AML-193 (cell line): Measurements from ENCODE around the gene ERLEC1.
"Not testable (repeated sequence)": the region's sequence is repeated elsewhere in the genome, so short reads cannot be mapped to it uniquely, and the experiment has no call there.

ENCODE experiments used
- DNase-seq, 2 experiments: peaks; one replicate each; lab custom pipeline; 2025; lab: John Stamatoyannopoulos, UW

The ERLEC1 gene

DNA sequence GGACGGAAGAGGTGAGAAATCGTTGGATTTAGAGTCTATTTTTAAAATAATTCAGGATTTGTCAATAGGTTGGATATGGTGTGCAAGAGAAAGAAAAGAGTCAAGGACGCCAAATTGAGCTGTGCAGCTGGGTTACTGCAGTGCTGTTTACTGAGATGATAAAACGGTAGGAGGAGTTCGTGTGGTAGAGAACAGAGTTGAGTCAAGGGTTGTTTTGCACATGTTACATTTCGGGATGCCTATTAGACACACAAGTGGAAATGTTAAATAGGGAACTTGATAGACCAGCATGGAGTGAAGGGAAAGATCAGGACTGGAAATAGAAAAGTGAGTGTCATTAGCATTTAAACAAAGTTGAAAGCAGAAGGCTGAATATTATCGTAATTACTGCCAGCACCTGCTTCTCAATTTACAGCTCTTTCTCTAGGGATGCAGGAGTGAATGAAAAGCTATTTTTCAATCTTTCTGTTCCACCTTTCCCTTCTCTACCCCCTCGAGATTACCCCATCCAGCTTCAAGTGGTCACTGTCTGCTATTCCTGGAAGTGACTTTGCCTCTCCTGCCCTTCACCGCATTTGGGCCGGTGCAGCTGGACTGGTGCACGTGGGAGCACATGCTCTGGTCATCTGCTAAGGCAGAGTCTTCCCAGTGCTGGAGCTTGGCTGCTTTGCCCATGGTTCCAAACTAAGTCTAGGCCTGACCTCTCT lies 42.6 kb downstream of the ERLEC1 start:
- DNase-seq: no peak

DNA sequence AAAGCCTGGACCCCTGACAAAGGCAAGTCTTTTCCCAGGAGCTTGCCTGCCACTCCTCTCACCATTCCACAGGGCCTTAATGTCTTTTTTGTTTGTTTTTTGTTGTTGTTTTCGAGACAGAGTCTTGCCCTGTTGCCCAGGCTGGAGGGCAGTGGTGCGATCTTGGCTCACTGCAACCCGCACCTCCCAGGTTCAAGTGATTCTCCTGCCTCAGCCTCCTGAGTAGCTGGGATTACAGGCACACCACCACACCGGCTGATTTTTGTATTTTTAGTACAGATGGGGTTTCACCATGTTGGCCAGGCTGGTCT lies 43.1 kb downstream of the ERLEC1 start:
- not testable (repeated sequence) for DNase-seq

- DNase-seq: no peak
These were observed 53.7 kb downstream of the ERLEC1 start for GRCh38 chr2:53840580-53840979.

DNA sequence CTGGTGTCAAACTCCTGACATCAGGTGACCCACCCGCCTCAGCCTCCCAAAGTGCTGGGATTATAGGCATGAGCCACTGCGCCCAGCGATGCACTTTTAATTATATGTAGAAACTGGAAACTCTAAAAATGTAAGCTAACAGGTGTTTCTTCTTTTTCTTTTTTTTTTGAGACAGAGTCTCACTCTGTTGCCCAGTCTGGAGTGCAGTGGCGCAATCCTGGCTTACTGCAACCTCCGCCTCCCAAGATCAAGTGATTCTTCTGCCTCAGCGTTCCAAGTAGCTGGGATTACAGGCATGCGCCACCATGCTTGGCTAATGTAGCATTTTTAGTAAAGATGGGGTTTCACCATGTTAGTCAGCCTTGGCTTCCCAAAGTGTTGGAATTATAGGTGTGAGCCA lies 54.8 kb downstream of the ERLEC1 start:
- DNase-seq: not testable (repeated sequence)

GRCh38 chr2:53842891-53843290 lies 56.0 kb downstream of the ERLEC1 start:
- no peak for DNase-seq

DNA sequence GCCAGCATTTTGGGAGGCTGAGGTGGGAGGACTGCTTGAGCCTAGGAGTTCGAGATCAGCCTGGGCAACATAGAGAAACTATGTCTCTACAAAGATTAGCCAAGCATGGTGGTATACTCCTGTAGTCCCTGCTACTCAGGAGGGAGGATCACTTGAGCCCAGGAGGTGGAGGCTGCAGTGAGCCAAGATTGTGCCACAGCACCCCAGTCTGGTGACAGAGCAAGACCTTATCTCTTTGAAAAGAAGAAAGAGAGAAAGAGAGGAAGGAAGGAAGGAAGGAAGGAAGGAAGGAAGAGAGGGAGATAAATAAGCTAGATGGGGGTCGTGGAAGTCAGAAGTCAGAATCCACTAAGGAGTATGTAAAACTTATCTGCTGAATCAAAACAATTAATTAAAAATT lies 56.8 kb downstream of the ERLEC1 start:
- DNase-seq: no peak

DNA sequence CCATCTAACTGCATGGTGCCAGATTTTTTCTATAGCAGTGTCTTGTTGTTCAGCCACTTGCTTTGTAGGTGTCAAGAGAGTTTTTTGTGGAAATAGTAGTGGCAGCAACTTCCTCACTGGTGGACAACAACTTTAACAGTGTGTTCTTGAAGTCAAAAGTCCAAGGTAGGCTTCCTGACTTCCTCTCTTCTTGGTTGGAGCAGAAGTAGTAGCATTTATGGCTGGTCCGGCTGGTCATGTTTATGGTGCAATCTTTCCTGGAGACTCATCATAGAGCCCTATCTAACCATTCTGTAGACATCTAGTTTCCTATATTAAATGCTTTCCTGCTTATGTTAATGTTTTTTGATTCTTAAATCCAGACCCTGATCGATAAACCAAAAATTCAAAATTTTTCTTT lies 61.2 kb downstream of the ERLEC1 start:
- peak; percentile 17 to 28 for DNase-seq

DNA sequence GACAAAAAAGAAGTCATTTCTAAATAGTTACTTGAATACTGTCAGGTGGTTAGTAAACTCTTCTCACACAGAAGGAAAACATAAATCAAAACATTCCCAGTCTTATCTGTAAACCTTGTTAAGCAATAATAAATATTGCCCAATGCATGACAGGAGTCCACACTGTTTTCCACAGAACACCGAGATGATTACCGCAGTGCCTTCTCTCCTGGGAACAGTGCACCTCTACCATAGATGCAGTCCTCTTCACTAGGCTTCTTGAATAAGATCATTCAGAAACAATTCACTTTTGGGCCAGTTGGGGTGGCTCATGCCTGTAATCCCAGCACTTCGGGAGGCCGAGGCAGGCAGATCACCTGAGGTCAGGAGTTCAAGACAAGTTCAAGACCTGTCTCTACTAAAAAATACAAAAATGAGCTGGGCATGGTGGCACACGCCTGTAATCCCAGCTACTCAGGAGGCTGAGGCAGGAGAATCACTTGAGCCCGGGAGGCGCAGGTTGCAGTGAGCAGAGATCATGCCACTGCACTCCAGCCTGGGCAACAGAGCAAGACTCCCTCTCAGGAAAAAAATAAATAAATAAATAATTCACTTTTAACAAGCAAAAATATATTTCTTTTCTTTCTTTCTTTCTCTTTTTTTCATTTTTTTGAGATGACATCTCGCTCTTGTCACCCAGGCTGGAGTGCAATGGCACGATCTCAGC lies 64.4 kb downstream of the ERLEC1 start:
- DNase-seq: not testable (repeated sequence)

GRCh38 chr2:53852532-53852931 lies 65.7 kb downstream of the ERLEC1 start:
- DNase-seq: no peak

DNA sequence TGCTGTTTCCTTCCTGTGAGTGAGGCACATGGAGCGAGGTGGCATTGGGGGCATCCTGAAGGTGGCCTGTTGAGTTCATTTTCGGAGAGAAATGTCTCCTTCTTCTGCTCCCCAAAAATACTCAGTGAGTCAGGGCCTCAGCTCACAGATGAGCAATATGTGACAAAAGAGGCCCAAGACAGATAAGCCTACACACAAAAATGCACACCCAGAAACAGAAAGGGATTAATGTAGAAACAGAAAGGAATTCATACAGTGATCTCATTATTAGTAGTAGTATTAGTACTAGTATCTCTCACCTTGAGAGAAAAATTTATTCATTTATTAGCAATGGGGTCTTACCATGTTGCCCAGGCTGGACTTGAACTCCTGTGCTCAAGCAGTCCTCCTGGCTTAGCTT lies 67.8 kb downstream of the ERLEC1 start:
- DNase-seq: no peak

GRCh38 chr2:53856272-53856671 lies 69.4 kb downstream of the ERLEC1 start:
- no peak for DNase-seq

DNA sequence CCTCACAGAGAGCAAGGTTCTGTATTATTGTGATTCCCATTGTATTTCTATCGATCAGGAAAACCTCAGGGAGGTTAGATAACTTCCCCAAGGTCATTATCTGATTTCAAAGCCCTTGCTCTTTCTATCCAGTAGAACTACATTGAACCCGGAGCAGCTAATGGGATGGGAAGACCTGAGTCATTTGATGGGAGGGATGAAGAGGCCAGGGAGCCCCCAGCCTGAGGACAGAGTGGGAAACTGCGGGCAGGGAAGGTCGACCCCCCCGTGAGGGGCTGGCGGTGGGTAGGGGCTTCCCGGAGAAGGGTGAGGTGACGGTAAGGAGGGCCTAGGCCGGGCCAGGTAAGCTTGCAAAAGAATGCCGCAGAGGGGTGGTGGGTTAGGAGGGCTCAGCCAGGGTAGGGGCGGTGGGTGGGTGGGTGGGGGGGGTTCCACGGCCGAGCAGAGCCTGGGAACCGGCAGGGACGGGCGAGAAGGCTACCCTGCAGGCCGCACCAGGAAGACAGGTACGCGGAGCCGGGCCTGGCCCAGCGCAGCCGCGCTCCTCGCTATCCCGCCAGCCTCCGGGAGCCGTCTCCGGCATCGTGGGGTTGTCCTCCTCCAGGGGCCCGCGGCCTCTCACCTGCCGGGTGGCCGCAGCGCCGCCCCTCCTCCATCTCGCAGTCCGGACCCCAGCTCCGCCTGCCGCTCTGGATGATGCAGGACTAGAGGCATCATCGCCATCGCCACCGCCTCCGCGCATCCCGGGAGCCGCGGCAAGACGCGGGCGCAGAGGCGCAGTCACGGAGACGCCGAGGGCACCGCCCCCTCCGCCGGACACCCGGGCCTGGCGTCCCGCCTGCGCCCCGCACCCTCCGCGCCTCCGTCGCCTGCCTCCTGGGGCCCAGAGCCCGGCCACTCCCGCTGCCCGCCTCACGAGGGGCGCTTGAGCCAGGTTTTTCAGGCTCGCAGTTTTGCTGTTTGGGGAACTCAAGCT lies 72.7 kb downstream of the ERLEC1 start, which contains the start of gene GPR75:
TSS of gene GPR75 (minus strand) at position 762 of the 976 bp plus-strand sequence. CDS start 5,211 bp downstream, outside the sequence.
- no peak for DNase-seq

GRCh38 chr2:53861824-53862223 lies 75.0 kb downstream of the ERLEC1 start:
- DNase-seq: no peak

DNA sequence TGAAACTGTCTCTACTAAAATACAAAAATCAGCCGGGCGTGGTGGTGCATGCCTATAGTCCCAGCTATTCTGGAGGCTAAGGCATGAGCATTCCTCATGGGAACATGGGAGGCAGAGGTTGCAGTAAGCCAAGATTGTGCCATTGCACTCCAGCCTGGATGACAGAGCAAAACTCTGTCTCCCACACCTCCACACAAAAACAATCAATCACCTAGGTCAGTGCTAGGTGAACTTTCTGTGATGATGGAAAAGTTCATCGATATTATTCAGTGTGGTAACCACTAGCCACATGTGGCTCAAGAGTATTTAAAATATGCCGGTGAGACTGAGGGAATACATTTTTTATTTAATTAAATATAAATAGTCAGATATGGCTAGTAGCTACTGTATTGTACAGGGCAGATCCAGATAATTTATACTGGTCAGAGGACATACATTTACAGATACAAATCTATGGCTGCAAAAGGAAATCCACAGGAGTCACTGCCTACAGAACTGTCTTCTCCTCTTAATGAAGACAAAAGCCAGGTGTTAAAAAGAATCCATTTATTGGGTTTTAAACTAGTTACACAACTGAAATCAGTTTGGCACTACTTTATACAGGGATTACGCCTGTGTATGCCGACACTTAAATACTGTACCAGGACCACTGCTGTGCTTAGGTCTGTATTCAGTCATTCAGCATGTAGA lies 76.8 kb downstream of the ERLEC1 start:
- no peak for DNase-seq

DNA sequence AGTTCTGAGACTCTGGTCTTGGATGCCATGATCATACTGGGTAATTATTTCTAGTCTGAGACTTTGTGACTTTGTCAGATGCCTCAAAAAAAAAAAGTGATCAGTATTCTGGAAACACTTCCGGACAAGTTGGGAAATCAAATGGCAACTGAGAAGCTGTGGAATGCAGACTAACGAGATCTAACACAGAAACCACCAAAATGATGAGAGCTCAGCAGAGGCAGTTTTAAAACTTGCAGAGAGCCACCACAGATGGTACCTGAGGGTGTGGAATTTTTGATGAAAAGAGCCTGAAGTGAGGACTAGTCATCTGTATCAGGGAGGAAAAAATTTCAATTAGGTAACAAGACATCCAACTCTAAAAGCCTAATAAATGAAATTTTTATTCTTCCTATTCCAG lies 78.4 kb downstream of the ERLEC1 start:
- no peak for DNase-seq

DNA sequence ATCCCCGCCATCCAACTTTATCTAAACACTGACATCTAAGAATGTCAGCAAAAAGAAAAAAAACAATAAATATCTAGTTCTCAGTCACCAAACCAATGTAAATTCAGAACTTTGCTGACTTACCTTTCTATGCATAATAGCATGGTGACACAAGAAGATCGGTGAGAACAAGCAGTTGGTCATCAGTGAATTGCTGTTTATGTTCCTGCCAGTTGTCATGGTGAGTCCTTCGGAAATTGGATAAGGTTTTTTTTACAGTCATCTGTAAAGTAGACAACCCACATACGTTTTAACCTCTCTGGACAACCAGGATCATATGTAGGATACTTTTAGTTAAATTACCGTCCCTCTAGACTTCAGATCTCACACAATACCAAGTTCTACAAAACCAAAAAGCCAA lies 79.1 kb downstream of the ERLEC1 start:
- DNase-seq: no peak

- no peak for DNase-seq
These were observed 80.3 kb downstream of the ERLEC1 start for GRCh38 chr2:53867169-53867568.

GRCh38 chr2:53867773-53868172 lies 80.9 kb downstream of the ERLEC1 start:
- DNase-seq: no peak
